Nephron (organoid): Measurements from ENCODE around the gene PTPRN2.

ENCODE experiments used
- H3K27ac Mint-ChIP-seq, 3 experiments: 2 replicates each; pipeline ENCODE4 v1.8.0; 2020; ENCODE audit warnings: mixed read lengths in 3 of 3, mild to moderate bottlenecking in 2 of 3, moderate library complexity in 1 of 3
- H3K27me3 Mint-ChIP-seq: 2 replicates; pipeline ENCODE4 v1.8.0; 2021; ENCODE audit warnings: low read depth, mild to moderate bottlenecking, moderate library complexity, mixed read lengths
- H3K36me3 Mint-ChIP-seq: 2 replicates; pipeline ENCODE4 v1.8.0; 2020; ENCODE audit warnings: low read depth, mixed read lengths
- H3K4me1 Mint-ChIP-seq: 2 replicates; pipeline ENCODE4 v1.8.0; 2020; ENCODE audit warnings: mixed read lengths
- H3K4me3 Mint-ChIP-seq, 3 experiments: 2 replicates each; pipeline ENCODE4 v1.8.0; 2020; ENCODE audit warnings: mild to moderate bottlenecking in 3 of 3, mixed read lengths in 3 of 3, moderate library complexity in 2 of 3
- H3K9me3 Mint-ChIP-seq: 2 replicates; pipeline ENCODE4 v1.8.0; 2020; ENCODE audit warnings: mixed read lengths
- TF ChIP-seq, protein P1 (sequence below), 3 experiments: fragments of 200-600 bp; sonication (generic); IDR thresholded peaks; one replicate each; pipeline ENCODE4 v1.5.0; 2021; ENCODE audit warnings: antibody characterized with exemption in 3 of 3; ENCODE audit not compliant: unreplicated experiment in 3 of 3

Gene PTPRN2

DNA sequence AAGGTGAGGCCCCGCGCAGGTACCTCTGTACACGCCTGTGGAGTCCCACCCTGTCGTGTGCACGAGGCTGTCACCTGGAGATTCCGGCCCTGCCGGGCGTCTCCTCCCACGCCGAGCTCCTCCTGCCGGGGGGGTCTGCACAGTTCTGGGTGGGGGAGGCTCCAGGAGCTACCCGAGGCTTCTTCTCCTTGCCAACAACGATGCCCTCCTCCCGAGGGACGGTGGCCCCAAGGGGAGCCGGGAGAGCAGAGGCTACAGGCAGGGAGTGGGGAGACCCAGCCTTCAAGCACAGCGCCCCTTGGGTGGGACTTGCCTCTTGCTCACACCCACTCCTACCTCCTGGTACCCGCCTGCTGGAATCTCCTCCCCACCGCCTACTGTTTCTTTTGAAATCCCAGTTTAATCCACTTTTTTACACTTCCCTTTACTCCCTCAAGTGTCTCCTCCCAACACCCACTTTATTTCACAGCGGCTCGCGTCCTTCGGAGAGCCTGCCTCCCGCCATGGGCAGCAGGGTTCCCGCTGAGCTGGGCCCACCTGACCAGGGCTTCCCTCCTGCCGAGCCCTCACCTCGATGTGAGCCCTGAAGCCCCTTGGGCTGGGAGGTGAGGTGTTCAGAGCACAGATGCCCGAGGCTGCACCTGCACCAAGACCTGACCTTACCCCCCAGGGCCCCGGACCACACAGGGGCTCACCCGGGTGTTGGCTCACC, 912.8 kb downstream of the PTPRN2 start:
- no peak overlapping the region for H3K27ac Mint-ChIP-seq
- peaks cover 88% of the 10 kb centered on the region for H3K27me3 Mint-ChIP-seq
- TF ChIP-seq, protein P1, sequence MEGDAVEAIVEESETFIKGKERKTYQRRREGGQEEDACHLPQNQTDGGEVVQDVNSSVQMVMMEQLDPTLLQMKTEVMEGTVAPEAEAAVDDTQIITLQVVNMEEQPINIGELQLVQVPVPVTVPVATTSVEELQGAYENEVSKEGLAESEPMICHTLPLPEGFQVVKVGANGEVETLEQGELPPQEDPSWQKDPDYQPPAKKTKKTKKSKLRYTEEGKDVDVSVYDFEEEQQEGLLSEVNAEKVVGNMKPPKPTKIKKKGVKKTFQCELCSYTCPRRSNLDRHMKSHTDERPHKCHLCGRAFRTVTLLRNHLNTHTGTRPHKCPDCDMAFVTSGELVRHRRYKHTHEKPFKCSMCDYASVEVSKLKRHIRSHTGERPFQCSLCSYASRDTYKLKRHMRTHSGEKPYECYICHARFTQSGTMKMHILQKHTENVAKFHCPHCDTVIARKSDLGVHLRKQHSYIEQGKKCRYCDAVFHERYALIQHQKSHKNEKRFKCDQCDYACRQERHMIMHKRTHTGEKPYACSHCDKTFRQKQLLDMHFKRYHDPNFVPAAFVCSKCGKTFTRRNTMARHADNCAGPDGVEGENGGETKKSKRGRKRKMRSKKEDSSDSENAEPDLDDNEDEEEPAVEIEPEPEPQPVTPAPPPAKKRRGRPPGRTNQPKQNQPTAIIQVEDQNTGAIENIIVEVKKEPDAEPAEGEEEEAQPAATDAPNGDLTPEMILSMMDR (IDR thresholded peaks at IDR 0.05; ENCODE audit: unreplicated experiment in 3 of 3) = no peak
- no peaks in the 10 kb centered on the region for H3K9me3 Mint-ChIP-seq
- no peak overlapping the region for H3K4me3 Mint-ChIP-seq
- peaks cover 15% of the 10 kb centered on the region for H3K4me1 Mint-ChIP-seq
- H3K36me3 Mint-ChIP-seq = no peaks in the 10 kb centered on the region

- H3K36me3 Mint-ChIP-seq = no peaks in the 10 kb centered on the region
- H3K4me1 Mint-ChIP-seq = peaks cover 15% of the 10 kb centered on the region
- H3K27me3 Mint-ChIP-seq = peaks cover 88% of the 10 kb centered on the region
- TF ChIP-seq, protein P1 (IDR thresholded peaks at IDR 0.05; ENCODE audit: unreplicated experiment in 3 of 3) = no peak
- H3K4me3 Mint-ChIP-seq = no peak overlapping the region
- H3K27ac Mint-ChIP-seq = no peak overlapping the region
- H3K9me3 Mint-ChIP-seq = no peaks in the 10 kb centered on the region
These were observed 913.5 kb downstream of the PTPRN2 start for GRCh38 chr7:157674027-157674714.

DNA sequence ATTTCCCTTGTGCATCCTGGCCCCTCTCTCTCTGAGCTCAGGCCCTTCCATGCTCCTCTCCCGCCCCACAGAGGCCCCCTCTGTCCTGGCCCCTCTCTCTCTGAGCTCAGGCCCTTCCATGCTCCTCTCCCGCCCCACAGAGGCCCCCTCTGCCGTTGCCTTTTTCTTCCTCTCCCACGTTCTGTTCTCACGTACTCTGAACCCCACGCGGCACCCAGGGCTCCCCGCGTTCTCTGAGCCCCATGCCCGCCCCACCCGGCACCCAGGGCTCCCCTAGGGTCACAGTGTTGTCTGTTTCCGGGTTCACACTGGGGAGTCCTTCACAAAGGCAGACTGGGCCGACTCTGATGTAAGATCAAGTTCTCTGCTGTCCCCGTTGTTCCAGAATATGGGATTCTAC, 914.0 kb downstream of the PTPRN2 start:
- no peak overlapping the region for H3K4me3 Mint-ChIP-seq
- no peak overlapping the region for H3K27ac Mint-ChIP-seq
- no peaks in the 10 kb centered on the region for H3K36me3 Mint-ChIP-seq
- peaks cover 19% of the 10 kb centered on the region for H3K4me1 Mint-ChIP-seq
- TF ChIP-seq, protein P1 (IDR thresholded peaks at IDR 0.05; ENCODE audit: unreplicated experiment in 3 of 3) = no peak
- H3K27me3 Mint-ChIP-seq = peaks cover 88% of the 10 kb centered on the region
- no peaks in the 10 kb centered on the region for H3K9me3 Mint-ChIP-seq

DNA sequence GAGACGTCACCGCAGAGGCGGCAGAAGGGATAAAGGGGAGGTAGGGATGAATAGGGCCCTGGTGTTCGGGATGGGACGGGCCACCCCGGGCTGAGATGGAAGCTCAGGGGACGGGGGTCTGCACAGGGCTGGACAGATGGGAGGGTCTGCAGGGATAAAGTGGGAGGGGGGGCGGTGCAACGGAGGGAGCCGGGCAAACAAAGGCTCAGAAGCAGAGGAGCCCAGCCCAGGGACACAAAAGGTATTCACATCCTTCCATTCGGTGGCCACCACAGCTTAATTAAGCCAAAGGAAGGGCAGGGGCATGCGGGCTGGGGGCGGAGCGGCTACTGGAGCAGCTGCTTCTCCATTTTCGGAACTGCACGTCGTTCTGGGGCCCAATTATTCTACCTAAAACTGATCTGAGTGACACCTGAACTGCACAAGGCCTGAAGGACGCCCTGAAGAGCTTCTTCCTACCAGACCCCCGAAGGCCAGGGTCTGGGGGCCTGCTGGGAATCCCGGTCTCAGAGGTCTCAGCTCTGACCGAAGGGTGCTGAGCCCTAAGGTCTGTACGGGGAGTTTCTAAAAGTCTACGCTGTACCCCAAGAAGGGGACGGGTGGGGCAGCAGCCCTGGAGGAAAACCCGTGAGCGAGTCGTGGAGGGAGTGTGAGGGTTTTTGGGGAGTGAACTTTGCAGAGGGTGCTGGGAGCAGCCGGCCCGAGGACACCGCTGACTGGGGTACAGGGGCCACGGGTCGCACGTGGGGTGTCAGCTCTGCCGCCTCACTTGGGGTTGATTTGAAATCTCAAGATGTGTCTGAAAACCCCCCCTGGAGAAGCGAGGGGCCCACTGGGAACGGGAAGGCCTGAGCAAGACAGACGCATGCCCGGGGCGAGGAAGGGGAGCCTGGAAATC, 916.0 kb downstream of the PTPRN2 start:
- peaks cover 21% of the 10 kb centered on the region for H3K4me1 Mint-ChIP-seq
- peaks cover 81% of the 10 kb centered on the region for H3K27me3 Mint-ChIP-seq
- H3K36me3 Mint-ChIP-seq = no peaks in the 10 kb centered on the region
- TF ChIP-seq, protein P1 (IDR thresholded peaks at IDR 0.05; ENCODE audit: unreplicated experiment in 3 of 3) = no peak
- H3K9me3 Mint-ChIP-seq = no peaks in the 10 kb centered on the region
- no peak overlapping the region for H3K4me3 Mint-ChIP-seq
- H3K27ac Mint-ChIP-seq = no peak overlapping the region

DNA sequence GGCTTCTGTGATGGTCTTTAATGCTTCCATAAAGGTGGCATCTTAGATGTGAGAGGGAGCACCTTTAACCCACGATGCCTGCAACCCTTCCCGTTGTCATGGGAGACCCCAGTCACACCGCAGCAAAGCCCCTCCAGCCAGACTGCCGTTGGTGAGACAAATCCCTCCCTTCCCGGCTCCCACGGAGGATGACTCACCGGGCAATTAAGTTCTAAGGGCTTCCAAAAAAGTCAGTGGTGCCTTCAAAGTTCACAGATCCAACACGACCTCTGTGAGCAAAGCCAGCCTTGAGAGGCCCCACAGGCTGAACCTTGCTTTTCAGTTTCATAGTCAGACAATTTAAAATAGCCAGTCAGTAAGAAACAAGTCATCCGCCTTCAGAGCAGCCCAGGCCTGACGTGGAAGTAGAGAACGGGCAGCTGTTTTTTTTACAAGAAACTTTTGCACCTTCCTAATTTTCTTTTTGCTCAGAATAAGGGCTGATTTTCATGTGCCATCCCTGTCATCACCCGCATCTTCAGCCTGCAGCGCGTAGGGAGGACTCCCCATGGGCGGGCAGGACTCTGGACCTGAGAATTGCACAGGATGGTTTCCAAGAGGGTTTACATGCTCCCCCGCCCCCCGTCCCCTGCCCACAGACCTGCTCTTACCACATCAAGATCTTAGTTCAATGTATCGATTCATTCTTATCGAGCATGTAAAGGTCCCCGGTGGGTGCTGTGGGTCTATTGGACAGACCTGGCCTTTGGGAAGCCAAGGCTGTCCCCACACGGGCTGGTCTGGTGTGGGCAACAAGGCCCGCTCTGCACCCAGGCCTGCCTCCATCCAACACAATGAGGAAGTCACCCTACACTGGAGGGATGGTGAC, 916.9 kb downstream of the PTPRN2 start:
- TF ChIP-seq, protein P1 (IDR thresholded peaks at IDR 0.05; ENCODE audit: unreplicated experiment in 3 of 3) = no peak
- Mint-ChIP-seq H3K36me3 (no peaks in the 10 kb centered on the region), H3K4me1 (peaks cover 21% of the 10 kb centered on the region), H3K27me3 (peaks cover 76% of the 10 kb centered on the region), H3K4me3 (no peak overlapping the region), H3K27ac (peak overlapping the region in 1 of 3 experiments; percentile 18), H3K9me3 (no peaks in the 10 kb centered on the region)
